ENCODE measurements around the gene SRSF11. TPM values are rescaled to one million over a fixed set of nuclear protein-coding genes. Genes with fewer than 3 reads are reported as not detected.

Gene SRSF11
- total RNA-seq, 1 donor, result 159 TPM

GRCh38 chr1:70265946-70266345 is 44.8 kb downstream of the SRSF11 start:
- DNase-seq (ENCODE audit: low read depth), result no peak
- no peak overlapping the region for H3K4me3 ChIP-seq (ENCODE audit: low read depth, low read length)
- no peak for TF ChIP-seq CTCF (IDR thresholded peaks at IDR 0.05; ENCODE audit: insufficient read depth, low read length)

GRCh38 chr1:70277875-70278274 is 56.7 kb downstream of the SRSF11 start:
- DNase-seq (ENCODE audit: low read depth), result no peak
- H3K4me3 ChIP-seq (ENCODE audit: low read depth, low read length), result no peak overlapping the region
- no peak for TF ChIP-seq CTCF (IDR thresholded peaks at IDR 0.05; ENCODE audit: insufficient read depth, low read length)

GRCh38 chr1:70278710-70279109 is 57.5 kb downstream of the SRSF11 start:
- DNase-seq (ENCODE audit: low read depth), result no peak
- no peak for TF ChIP-seq CTCF (IDR thresholded peaks at IDR 0.05; ENCODE audit: insufficient read depth, low read length)
- H3K4me3 ChIP-seq (ENCODE audit: low read depth, low read length), result no peak overlapping the region

GRCh38 chr1:70284366-70284765 is 63.2 kb downstream of the SRSF11 start:
- no peak for DNase-seq (ENCODE audit: low read depth)
- no peak for TF ChIP-seq CTCF (IDR thresholded peaks at IDR 0.05; ENCODE audit: insufficient read depth, low read length)
- H3K4me3 ChIP-seq (ENCODE audit: low read depth, low read length), result no peak overlapping the region

- no peak overlapping the region for H3K4me3 ChIP-seq (ENCODE audit: low read depth, low read length)
- no peak for TF ChIP-seq CTCF (IDR thresholded peaks at IDR 0.05; ENCODE audit: insufficient read depth, low read length)
- no peak for DNase-seq (ENCODE audit: low read depth)
Observed at GRCh38 chr1:70286453-70286852, 65.3 kb downstream of the SRSF11 start.

- no peak overlapping the region for H3K4me3 ChIP-seq (ENCODE audit: low read depth, low read length)
- DNase-seq (ENCODE audit: low read depth), result peak; percentile 5
- no peak for TF ChIP-seq CTCF (IDR thresholded peaks at IDR 0.05; ENCODE audit: insufficient read depth, low read length)
Observed at GRCh38 chr1:70288166-70288565, 67.0 kb downstream of the SRSF11 start.

GRCh38 chr1:70290218-70290617 is 69.0 kb downstream of the SRSF11 start:
- no peak for TF ChIP-seq CTCF (IDR thresholded peaks at IDR 0.05; ENCODE audit: insufficient read depth, low read length)
- H3K4me3 ChIP-seq (ENCODE audit: low read depth, low read length), result no peak overlapping the region
- peak; percentile 41 for DNase-seq (ENCODE audit: low read depth)
